Right ventricle myocardium inferior (tissue), 1 donor: ENCODE measurements around the gene LRFN5. TPM values are rescaled to one million over a fixed set of nuclear protein-coding genes. Genes with fewer than 3 reads are reported as not detected.
"Not testable (repeated sequence)": the region's sequence is repeated elsewhere in the genome, so short reads cannot be mapped to it uniquely, and the experiment has no call there.

ENCODE experiments used
- ATAC-seq: fragments of 200-7000 bp; cut with Tn5 transposase; one replicate; pipeline ENCODE4 v1.9.1; 2020; ENCODE audit warnings: mild to moderate bottlenecking, moderate library complexity
- DNase-seq: peaks from one replicate; pipeline ENCODE4 v3.0.0; 2021; ENCODE audit errors: missing footprints
- intact Hi-C: fragments of 100-400 bp; cut with DNase I; formaldehyde crosslinking; loops from one replicate; pipeline ENCODE4 v1.11.0; 2022
- total RNA-seq: library from RNA; stranded (reverse); fragmentation: NEBNext Ultra II Directional; extraction: Animal tissue kit (Norgen Biotek cat#: 25700); gene quantifications from one replicate; pipeline ENCODE4 v1.2.1, GENCODE V29; 2021
- donor health status: DM: no; HTN: yes; CAD: no; lungs with severe emphysema.

Gene LRFN5
- total RNA-seq, 1 donor from 2014 or later = 0.81 TPM

- ATAC-seq (no peak), DNase-seq (no peak)
- intact Hi-C loops = no loop called here
Measured at GRCh38 chr14:41868396-41868795, 261.7 kb downstream of the LRFN5 start.

DNA sequence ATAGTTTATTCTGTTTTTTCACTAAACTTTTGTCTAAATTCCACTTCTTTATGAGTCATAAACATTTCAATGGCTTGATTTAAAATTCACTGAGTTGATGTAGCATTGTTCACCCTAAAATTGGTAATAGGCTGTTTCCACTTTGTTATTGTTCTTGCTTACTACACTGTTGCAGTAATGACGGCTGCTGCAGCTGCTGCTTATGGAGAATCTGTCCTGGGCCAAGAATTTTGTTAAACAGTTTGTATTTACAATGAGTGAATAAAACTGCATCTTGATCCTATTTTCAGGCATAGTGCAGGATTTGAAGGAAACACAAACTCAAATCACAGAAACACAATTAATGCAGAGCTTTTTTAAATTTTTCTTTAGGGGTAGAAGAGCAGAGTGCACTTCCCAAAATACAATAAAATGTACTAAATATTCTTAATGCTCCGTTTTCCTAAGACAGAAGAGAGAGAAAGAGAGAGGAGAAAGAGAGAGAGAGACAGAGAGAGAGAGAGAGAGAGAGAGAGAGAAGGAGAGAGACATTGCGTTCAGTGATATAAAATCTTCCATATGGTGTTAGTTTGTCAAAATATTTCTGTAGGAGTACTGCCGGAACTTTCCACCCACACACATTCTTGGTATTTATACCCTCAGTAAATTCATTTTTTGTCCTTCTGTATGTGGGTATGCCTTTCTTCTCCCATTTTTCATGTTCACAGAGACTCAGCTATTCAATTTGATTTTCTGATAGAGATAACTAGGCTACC lies 266.4 kb downstream of the LRFN5 start:
- DNase-seq (no peak), ATAC-seq (no peak)
- intact Hi-C loops = no loop called here

DNA sequence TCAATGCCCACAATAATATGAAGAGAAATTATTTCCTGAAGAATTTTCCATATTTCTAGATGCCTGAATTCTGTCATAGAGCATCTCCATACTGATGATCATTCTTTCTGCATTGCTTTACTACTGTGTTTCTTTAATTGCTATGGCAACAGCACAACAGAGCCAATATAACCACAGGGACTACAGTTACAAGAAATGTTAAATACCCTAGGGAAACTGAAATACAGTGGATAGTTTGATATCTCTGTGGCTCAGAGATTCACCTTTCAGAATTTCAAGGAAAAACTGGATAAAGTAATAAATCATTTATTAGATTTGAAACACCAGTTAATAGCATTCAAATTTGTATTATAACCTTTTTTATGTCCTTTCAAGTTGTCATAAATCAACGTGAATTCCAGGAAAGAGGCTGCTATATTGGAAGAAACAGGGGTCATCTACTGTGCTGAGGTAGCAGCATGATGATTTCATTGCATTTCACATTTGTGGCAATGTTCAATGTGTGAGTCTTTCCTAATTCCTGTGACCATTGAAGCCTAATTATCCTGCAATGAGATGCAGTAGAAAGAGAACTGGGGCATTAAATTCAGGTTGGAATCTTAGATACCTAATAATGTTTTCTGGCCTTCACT lies 267.1 kb downstream of the LRFN5 start:
- DNase-seq (no peak), ATAC-seq (no peak)
- intact Hi-C loops = no loop called here

- DNase-seq (no peak), ATAC-seq (no peak)
- intact Hi-C loops = no loop called here
Measured at GRCh38 chr14:41875116-41875515, 268.4 kb downstream of the LRFN5 start.

- ATAC-seq (no peak), DNase-seq (no peak)
- intact Hi-C loops = no loop called here
Measured at GRCh38 chr14:41878321-41878720, 271.6 kb downstream of the LRFN5 start.

- no peak for ATAC-seq
- DNase-seq = no peak
- intact Hi-C loops = no loop called here
Measured at GRCh38 chr14:41891624-41892023, 284.9 kb downstream of the LRFN5 start.

GRCh38 chr14:41899416-41899815 lies 292.7 kb downstream of the LRFN5 start:
- no peak for ATAC-seq
- DNase-seq = no peak
- intact Hi-C loops = no loop called here

DNA sequence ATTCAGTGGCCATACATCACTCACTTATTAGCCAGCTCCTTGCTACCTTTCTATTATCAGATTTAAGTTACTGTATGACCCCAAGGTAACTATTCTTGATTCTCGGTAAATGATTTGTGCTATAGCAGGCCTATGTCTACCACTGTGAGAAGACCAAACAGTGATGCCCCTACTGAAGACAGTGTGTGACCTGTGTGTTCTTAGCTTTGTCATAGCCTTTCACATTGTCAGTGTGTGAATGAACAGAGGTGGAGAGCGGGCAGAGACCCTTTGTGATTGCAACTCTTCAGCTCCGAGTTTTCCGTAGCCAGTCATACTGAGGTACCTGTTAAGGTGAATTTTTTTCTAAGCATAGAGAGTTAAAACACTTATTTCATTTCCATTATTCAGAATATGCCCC lies 294.0 kb downstream of the LRFN5 start:
- ATAC-seq (no peak), DNase-seq (no peak)

GRCh38 chr14:41901089-41901488 lies 294.4 kb downstream of the LRFN5 start:
- ATAC-seq (no peak), DNase-seq (no peak)
- intact Hi-C loops = no loop called here

More for the DNA sequence above, 294.0 kb downstream of the LRFN5 start:
- intact Hi-C loops = no loop called here

DNA sequence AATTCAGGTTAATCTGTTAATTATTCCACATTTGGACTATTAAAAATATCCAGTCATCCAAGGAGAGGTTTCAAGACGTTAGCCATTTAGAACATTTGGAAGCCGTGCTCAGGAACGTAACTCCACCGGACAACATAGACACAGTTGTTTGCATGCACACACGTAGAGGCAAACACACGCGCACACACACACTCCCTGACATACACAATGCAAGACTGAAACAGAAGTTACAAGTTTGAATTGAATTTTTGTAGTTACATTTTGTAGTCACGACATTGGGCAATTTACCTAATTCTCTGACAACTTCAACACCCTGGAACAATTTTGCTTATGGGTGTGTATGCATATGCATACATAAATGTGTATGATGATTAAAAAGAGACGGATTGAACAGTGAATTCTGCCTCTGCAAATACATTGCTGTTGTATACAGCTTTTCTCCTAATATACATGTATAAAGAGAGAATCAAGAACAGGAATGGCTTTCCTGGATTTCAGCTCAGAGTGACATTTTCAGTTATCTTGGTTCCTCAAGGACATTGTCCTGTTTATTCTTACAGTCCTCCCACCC lies 298.8 kb downstream of the LRFN5 start:
- intact Hi-C loops = no loop called here
- ATAC-seq (no peak), DNase-seq (no peak)

DNA sequence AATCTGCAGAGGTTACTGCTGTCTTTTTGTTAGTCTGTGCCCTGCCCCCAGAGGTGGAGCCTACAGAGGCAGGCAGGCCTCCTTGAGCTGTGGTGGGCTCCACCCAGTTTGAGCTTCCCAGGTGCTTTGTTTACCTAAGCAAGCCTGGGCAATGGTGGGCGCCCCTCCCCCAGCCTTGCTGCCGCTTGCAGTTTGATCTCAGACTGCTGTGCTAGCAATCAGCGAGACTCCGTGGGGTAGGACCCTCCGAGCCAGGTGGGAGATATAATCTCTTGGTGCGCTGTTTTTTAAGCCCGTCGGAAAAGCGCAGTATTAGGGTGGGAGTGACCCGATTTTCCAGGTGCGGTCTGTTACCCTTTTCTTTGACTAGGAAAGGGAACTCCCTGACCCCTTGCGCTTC lies 304.5 kb downstream of the LRFN5 start:
- DNase-seq, intact Hi-C loops, ATAC-seq: not testable (repeated sequence)

- ATAC-seq (no peak), DNase-seq (no peak)
- intact Hi-C loops = no loop called here
Measured at GRCh38 chr14:41913398-41913797, 306.7 kb downstream of the LRFN5 start.

- DNase-seq (no peak), ATAC-seq (no peak)
- intact Hi-C loops = no loop called here
Measured at GRCh38 chr14:41915732-41916131, 309.1 kb downstream of the LRFN5 start.

DNA sequence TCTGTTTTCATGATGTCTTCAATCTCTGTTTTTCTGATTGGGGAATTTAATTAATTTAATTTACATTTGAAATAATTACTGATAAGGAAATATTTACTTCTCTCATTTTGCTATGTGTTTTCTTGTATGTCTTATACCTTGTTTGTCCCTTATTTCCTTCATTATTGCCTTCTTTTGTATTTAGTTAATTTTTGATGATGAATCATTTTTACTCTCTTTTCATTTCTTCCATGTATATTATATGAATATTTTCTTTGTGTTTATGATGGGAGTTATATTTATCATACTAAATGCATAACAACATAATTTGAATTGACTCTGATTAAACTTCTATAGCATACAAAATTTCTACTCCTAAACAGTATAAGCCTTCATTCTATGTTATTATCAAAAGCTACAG lies 309.6 kb downstream of the LRFN5 start:
- no peak for ATAC-seq

DNA sequence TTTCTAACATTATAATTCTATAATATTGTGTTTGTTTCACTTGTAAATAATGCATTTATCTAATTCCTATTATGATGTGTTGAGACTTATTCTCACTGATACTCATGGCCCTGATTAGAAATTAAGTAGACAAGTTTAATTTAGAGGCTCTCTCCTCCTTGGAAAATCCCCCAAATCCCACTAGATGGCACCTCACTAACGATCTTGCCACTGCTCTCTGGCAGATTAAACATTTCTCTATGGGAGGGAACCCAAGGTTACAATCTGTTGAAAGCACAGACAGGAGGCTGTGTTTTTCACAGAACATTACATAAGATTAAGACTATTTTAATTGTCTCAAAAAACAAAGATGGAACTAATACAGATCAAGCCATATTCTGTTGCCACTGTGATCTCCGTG lies 318.7 kb downstream of the LRFN5 start:
- ATAC-seq = no peak
- intact Hi-C loops = no loop called here
- no peak for DNase-seq

More for the DNA sequence above, 309.6 kb downstream of the LRFN5 start:
- intact Hi-C loops = no loop called here
- no peak for DNase-seq

DNA sequence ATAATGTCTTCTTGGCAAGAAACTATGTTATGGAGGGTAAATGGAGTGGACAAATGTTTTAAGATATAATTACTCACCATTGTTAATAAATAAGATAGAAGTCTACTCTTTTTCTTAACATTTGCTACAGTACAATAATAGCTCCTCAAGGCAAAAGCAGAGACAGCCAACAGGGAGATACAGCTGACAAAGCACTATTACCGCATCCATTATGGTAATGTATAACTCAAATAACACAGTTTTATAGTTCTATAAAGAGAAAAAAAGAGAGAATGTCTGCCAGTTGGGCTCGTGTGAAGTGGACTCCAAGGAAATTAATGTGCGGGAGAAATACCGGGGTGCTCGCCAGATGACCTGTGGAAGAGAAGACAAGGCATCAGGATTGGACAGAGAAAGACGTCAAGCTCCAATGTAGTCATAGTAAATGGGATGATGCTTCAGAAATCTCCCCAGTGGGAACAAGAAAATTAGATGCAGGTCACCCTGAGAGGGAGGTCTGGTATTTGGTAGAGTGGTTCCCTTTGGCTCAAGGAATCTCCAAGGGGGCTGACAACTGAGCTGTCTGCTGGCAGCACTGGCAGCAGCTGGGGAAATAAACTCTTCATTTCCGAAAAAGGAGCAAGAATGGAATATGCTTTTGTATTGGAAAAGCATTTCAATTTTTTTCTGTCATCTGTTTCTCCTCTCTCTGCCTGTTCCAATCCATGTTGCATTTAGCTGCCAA lies 343.9 kb downstream of the LRFN5 start:
- intact Hi-C loops = no loop called here
- no peak for ATAC-seq
- DNase-seq = no peak
